ENCODE measurements around the gene DDX27.

The DDX27 gene

DNA sequence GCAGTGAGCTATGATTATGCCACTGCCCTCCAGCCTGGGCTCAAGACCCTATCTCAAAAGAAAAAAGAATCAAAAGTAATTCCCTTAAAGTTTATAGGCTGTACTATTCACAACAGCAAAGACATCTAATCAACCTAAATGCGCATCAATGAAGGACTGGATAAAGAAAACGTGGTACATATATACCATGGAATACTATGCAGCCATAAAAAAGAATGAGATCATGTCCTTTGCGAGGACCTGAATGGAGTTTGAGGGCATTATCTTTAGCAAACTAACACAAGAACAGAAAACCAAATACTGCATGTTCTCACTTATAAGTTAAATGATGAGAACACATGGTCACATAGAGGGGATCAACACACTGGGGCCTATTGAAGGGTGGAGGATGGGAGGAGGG lies 42.0 kb downstream of the DDX27 start:
- TF ChIP-seq, protein P1, sequence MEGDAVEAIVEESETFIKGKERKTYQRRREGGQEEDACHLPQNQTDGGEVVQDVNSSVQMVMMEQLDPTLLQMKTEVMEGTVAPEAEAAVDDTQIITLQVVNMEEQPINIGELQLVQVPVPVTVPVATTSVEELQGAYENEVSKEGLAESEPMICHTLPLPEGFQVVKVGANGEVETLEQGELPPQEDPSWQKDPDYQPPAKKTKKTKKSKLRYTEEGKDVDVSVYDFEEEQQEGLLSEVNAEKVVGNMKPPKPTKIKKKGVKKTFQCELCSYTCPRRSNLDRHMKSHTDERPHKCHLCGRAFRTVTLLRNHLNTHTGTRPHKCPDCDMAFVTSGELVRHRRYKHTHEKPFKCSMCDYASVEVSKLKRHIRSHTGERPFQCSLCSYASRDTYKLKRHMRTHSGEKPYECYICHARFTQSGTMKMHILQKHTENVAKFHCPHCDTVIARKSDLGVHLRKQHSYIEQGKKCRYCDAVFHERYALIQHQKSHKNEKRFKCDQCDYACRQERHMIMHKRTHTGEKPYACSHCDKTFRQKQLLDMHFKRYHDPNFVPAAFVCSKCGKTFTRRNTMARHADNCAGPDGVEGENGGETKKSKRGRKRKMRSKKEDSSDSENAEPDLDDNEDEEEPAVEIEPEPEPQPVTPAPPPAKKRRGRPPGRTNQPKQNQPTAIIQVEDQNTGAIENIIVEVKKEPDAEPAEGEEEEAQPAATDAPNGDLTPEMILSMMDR (IDR thresholded peaks at IDR 0.05; ENCODE audit: control extremely low read depth, extremely low read depth, low read depth, missing control alignments): no peak

DNA sequence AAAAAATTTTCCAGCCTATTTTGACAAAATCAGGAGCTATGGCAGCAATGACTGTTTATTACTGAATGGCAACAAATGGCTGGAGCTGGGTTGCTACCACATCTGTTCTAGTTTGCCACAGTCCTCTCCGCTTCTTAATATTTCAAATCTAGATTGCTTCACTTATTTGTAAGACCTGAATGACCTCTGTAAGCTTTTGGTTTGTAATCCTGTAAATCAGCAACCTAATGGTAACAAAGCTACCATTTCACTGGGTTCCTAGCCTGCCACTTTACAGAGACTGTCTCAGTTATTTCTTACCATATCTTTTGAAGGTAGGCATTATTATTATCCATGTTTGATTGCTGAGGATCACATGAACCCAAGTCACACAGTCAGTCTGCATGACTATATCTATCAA lies 43.2 kb downstream of the DDX27 start:
- no peak for DNase-seq (ENCODE audit: extremely low spot score)
- CTCF ChIA-PET: interaction anchor here (0.9 to 1.4 kb wide), 3 partner anchors 11 to 61 kb away, joined by 3 read pairs; no protein-coding TSS in a partner anchor
- POLR2A ChIA-PET: interaction anchor here (0.6 to 1.2 kb wide), 5 partner anchors 9 to 101 kb away, joined by 3 to 6 read pairs (median 4); no protein-coding TSS in a partner anchor
- TF ChIP-seq, protein P1 (IDR thresholded peaks at IDR 0.05; ENCODE audit: control extremely low read depth, extremely low read depth, low read depth, missing control alignments): no peak

More for the DNA sequence above, 42.0 kb downstream of the DDX27 start:
- POLR2A ChIA-PET: no interaction called here
- CTCF ChIA-PET: interaction anchor here (1.1 to 2.5 kb wide), 2 partner anchors 10 to 15 kb away, joined by 4 to 10 read pairs; no protein-coding TSS in a partner anchor
- DNase-seq (ENCODE audit: extremely low spot score): no peak

DNA sequence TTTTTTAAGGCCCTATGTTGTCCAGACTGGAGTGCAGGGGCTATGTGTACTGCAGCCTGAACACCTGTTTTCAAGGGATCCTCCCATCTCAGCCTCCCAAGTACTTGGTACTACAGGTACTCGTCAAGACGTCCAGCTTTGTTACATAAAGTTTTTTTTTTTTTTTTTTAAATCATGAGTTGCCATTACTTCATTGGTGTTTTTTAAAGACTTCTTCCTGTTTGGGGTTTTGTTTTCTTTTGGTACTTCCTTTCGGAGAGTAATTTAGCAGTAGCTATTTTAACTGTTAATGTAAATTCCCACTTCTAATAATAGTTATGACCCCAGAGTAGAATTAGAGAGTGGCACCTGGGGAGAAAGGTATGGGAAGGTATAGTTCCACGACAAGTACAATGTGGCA lies 48.1 kb downstream of the DDX27 start:
- ChIA-PET CTCF (interaction anchor here (1.6 to 4.6 kb wide), 5 partner anchors 9 to 21 kb away, joined by 3 to 17 read pairs (median 6); no protein-coding TSS in a partner anchor), POLR2A (interaction anchor here (0.6 to 1.5 kb wide), 9 partner anchors 9 to 1994 kb away, joined by 3 to 9 read pairs (median 6); partner anchors contain the start of gene ZNFX1)
- peak; percentile 30 for DNase-seq (ENCODE audit: extremely low spot score)
- TF ChIP-seq, protein P1 (IDR thresholded peaks at IDR 0.05; ENCODE audit: control extremely low read depth, extremely low read depth, low read depth, missing control alignments): no peak

DNA sequence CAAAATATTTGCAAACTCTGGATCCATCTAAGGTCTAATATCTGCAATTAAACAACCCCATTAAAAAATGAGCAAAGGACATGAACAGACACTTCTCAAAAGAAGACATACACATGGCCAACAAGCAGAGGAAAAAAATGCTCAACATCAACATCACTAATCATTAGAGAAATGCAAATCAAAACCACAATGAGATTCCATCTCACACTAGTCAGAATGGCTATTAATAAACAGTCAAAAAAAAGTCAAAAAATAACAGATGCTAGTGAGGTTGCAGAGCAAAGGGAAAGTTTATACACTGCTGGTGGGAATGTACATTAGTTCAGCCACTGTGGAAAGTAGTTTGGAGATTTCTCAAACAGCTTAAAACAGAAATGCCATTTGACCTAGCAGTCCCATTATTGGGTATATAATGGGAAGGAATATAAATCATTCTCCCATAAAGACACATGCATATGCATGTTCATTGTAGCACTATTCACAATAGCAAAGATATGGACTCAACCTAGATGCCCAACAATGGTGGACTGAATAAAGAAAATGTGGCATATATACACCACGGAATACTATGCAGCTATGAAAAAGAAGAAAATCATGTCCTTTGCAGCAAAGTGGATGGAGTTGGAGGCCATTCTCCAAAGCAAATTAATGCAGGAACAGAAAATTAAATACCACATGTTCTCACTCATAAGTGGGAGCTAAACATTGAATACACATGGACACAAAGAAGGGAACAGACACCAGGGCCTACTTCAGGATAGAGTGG lies 49.6 kb downstream of the DDX27 start:
- no peak for DNase-seq (ENCODE audit: extremely low spot score)
- POLR2A ChIA-PET: no interaction called here
- TF ChIP-seq, protein P1 (IDR thresholded peaks at IDR 0.05; ENCODE audit: control extremely low read depth, extremely low read depth, low read depth, missing control alignments): no peak
- CTCF ChIA-PET: interaction anchor here (1.6 to 2.3 kb wide), 3 partner anchors 7 to 23 kb away, joined by 3 to 12 read pairs (median 6); no protein-coding TSS in a partner anchor

DNA sequence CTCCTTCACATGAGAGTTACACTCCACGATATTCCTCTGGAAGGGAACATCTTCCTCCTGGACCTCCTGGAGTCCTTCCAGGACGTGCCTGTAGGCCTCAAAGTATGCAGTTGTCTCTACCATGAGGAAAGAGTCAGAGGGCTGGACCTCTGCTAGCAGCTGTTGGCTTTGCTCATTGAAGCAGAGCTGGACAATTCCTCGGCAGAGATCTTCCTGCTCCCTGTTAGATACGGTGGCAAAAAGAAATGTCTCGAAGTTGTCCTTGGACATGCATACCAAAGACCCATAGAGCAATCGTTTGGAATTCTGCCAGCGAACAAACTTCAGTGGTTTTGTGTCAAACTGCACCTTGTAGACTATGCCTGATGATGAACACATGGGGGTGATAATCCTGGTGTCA lies 51.0 kb downstream of the DDX27 start:
- POLR2A ChIA-PET: interaction anchor here (0.7 to 1.0 kb wide), 3 partner anchors 8 to 33 kb away, joined by 4 read pairs; partner anchors contain the start of gene ZNFX1
- TF ChIP-seq, protein P1 (IDR thresholded peaks at IDR 0.05; ENCODE audit: control extremely low read depth, extremely low read depth, low read depth, missing control alignments): no peak
- DNase-seq (ENCODE audit: extremely low spot score): no peak
- CTCF ChIA-PET: no interaction called here

DNA sequence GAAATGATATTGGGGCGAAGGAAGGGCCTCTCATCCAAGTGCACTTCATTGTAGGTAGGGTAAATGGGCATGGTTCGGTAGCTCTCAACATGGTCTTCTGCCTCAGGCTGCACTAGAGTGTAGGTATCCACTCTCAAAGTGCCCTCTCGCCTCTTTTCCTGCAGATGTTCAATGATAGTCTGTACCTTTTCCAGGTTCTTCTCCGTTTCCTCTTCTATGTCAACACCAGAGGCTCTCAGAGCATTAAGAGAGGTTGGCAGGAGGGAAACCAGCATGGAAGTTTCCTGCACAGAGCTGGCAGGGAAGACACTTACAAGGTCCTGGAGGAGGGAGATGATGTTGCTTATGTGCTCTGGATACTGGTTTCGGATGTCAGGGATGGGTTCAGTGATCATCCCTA lies 51.5 kb downstream of the DDX27 start:
- no peak for DNase-seq (ENCODE audit: extremely low spot score)
- CTCF ChIA-PET: interaction anchor here (1.0 to 1.7 kb wide), 3 partner anchors 12 to 24 kb away, joined by 3 to 5 read pairs (median 3); no protein-coding TSS in a partner anchor
- TF ChIP-seq, protein P1 (IDR thresholded peaks at IDR 0.05; ENCODE audit: control extremely low read depth, extremely low read depth, low read depth, missing control alignments): no peak
- POLR2A ChIA-PET: interaction anchor here (1.0 kb wide), 1 partner anchor 7 kb away, joined by 4 read pairs; the partner anchor contains the start of gene ZNFX1

Measured in GM10248 (cell line).